Choroid plexus epithelial cell (primary cell): Measurements from ENCODE around the gene SERINC1.
"Not testable (repeated sequence)": the region's sequence is repeated elsewhere in the genome, so short reads cannot be mapped to it uniquely, and the experiment has no call there.

Source experiments
- DNase-seq: peaks from one replicate; pipeline ENCODE4 v3.0.0-alpha.2; 2010; ENCODE audit warnings: low read depth
- H3K4me3 ChIP-seq: 2 replicates; pipeline ENCODE4 v1.5.1; 2011; ENCODE audit warnings: low read depth, mild to moderate bottlenecking, control low read depth, low read length, moderate library complexity
- CTCF ChIP-seq: conservative IDR thresholded peaks from 2 replicates; pipeline ENCODE4 v1.5.1; 2011; ENCODE audit warnings: low read depth, mild to moderate bottlenecking, control low read depth, inconsistent platforms, low read length, moderate library complexity

SERINC1 gene

GRCh38 chr6:122491919-122492555, 20.4 kb upstream of the SERINC1 start:
- peak; percentile 100 for TF ChIP-seq CTCF
- peak; percentile 88 for DNase-seq
- no peak overlapping the region for H3K4me3 ChIP-seq

GRCh38 chr6:122490607-122491006, 19.0 kb upstream of the SERINC1 start:
- no peak for DNase-seq
- no peak for TF ChIP-seq CTCF
- H3K4me3 ChIP-seq: no peak overlapping the region

GRCh38 chr6:122484760-122485159, 13.2 kb upstream of the SERINC1 start:
- H3K4me3 ChIP-seq: no peak overlapping the region
- no peak for DNase-seq
- TF ChIP-seq CTCF: no peak

GRCh38 chr6:122482750-122483080, 11.1 kb upstream of the SERINC1 start:
- no peak for TF ChIP-seq CTCF
- no peak overlapping the region for H3K4me3 ChIP-seq
- DNase-seq: no peak

- peak; percentile 52 for DNase-seq
- TF ChIP-seq CTCF: peak; percentile 56
Observed at GRCh38 chr6:122476131-122476530, 4.5 kb upstream of the SERINC1 start.

GRCh38 chr6:122472022-122472340, 374 bp upstream of the SERINC1 start:
- no peak for DNase-seq
- no peak for TF ChIP-seq CTCF

More at GRCh38 chr6:122476131-122476530, 4.5 kb upstream of the SERINC1 start:
- H3K4me3 ChIP-seq: no peak overlapping the region

GRCh38 chr6:122461885-122462284, 9.7 kb downstream of the SERINC1 start:
- TF ChIP-seq CTCF: no peak
- DNase-seq: no peak
- no peak overlapping the region for H3K4me3 ChIP-seq

More at GRCh38 chr6:122472022-122472340, 374 bp upstream of the SERINC1 start:
- H3K4me3 ChIP-seq: peak overlapping the region; percentile 88

- H3K4me3 ChIP-seq, DNase-seq: not testable (repeated sequence)
Observed at GRCh38 chr6:122459865-122460416, 11.7 kb downstream of the SERINC1 start.
